ENCODE data around the gene GHR. TPM values are rescaled to one million over a fixed set of nuclear protein-coding genes. Genes with fewer than 3 reads are reported as not detected.

Gene GHR
- polyA plus RNA-seq, 3 donors = not detected

GRCh38 chr5:42555797-42556196 lies 132.6 kb downstream of the GHR start:
- no peaks in the 10 kb centered on the region for H3K4me1 ChIP-seq (ENCODE audit: control insufficient read depth in 1 of 2, insufficient read depth in 2 of 2, low read length in 2 of 2)
- no peak overlapping the region for H3K4me3 Mint-ChIP-seq

DNA sequence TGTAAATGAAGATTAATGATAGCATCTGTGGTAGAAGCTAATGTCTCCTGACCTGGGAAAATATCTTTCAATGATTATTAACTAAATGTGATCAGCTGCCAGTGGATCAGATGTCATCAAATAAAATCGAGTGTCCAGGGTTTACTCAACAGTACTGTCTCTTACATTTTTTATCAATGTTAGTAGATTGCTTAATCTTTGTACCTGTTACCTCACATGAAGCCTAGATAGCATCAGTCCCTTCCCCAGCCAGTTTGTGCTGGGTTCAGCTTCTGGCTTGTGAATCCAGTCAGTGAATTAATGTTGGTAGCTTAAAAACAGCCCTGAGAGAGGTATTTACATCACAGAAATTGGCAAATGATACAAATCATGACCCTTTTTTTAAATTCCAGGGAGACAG lies 134.4 kb downstream of the GHR start:
- H3K79me2 ChIP-seq (ENCODE audit: insufficient read depth, low read length) = no peaks in the 10 kb centered on the region
- Mint-ChIP-seq H3K27me3 (ENCODE audit: low read depth in 3 of 3) (peaks cover 0 to 4% (median 1%) of the 10 kb centered on the region in 3 donors), H3K27ac (no peak overlapping the region), H3K9me3 (no peaks in the 10 kb centered on the region), H3K4me3 (no peak overlapping the region), H3K4me1 (no peaks in the 10 kb centered on the region), H3K36me3 (no peaks in the 10 kb centered on the region)
- no peak overlapping the region for H3K27ac ChIP-seq (ENCODE audit: low read depth in 1 of 2, low read length in 2 of 2)
- DNase-seq = no peak
- H3K9me3 ChIP-seq (replicated peaks in 1 of 2; ENCODE audit: control insufficient read depth in 1 of 2, insufficient read depth in 1 of 2, low read length in 2 of 2) = no peaks in the 10 kb centered on the region
- no peak overlapping the region for H3K9ac ChIP-seq (ENCODE audit: insufficient read depth, low read length, poor library complexity, severe bottlenecking)
- intact Hi-C loops (cut with micrococcal nuclease) = no loop called here
- no CpG with 5 or more reads among the region's 1 CpG for WGBS (ENCODE audit: insufficient coverage)
- H3K4me2 ChIP-seq (replicated peaks; ENCODE audit: extremely low read depth, low read length, poor library complexity, severe bottlenecking) = no peak overlapping the region
- H3K4me1 ChIP-seq (ENCODE audit: control insufficient read depth in 1 of 2, insufficient read depth in 2 of 2, low read length in 2 of 2) = no peaks in the 10 kb centered on the region
- H3K4me3 ChIP-seq (replicated peaks in 1 of 3; ENCODE audit: low read depth in 2 of 3, low read length in 3 of 3) = no peak overlapping the region
- H4K20me1 ChIP-seq (ENCODE audit: insufficient read depth, low read length) = no peaks in the 10 kb centered on the region
- no peaks in the 10 kb centered on the region for H3K36me3 ChIP-seq (replicated peaks in 1 of 2; ENCODE audit: control insufficient read depth in 1 of 2, insufficient read depth in 2 of 2, low read length in 2 of 2)
- no peak overlapping the region for H2AFZ ChIP-seq (ENCODE audit: insufficient read depth, low read depth, low read length, poor library complexity, severe bottlenecking)
- H3K27me3 ChIP-seq (ENCODE audit: control insufficient read depth in 2 of 2, insufficient read depth in 2 of 2, low read length in 2 of 2) = no peaks in the 10 kb centered on the region
- TF ChIP-seq, protein P1, sequence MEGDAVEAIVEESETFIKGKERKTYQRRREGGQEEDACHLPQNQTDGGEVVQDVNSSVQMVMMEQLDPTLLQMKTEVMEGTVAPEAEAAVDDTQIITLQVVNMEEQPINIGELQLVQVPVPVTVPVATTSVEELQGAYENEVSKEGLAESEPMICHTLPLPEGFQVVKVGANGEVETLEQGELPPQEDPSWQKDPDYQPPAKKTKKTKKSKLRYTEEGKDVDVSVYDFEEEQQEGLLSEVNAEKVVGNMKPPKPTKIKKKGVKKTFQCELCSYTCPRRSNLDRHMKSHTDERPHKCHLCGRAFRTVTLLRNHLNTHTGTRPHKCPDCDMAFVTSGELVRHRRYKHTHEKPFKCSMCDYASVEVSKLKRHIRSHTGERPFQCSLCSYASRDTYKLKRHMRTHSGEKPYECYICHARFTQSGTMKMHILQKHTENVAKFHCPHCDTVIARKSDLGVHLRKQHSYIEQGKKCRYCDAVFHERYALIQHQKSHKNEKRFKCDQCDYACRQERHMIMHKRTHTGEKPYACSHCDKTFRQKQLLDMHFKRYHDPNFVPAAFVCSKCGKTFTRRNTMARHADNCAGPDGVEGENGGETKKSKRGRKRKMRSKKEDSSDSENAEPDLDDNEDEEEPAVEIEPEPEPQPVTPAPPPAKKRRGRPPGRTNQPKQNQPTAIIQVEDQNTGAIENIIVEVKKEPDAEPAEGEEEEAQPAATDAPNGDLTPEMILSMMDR (IDR thresholded peaks at IDR 0.05) = no peak

More at GRCh38 chr5:42555797-42556196, 132.6 kb downstream of the GHR start:
- Histone ChIP-seq H3K4me2 (replicated peaks; ENCODE audit: extremely low read depth, low read length, poor library complexity, severe bottlenecking) (no peak overlapping the region), H3K9me3 (replicated peaks in 1 of 2; ENCODE audit: control insufficient read depth in 1 of 2, insufficient read depth in 1 of 2, low read length in 2 of 2) (no peaks in the 10 kb centered on the region), H3K36me3 (replicated peaks in 1 of 2; ENCODE audit: control insufficient read depth in 1 of 2, insufficient read depth in 2 of 2, low read length in 2 of 2) (no peaks in the 10 kb centered on the region), H3K27me3 (ENCODE audit: control insufficient read depth in 2 of 2, insufficient read depth in 2 of 2, low read length in 2 of 2) (no peaks in the 10 kb centered on the region), H4K20me1 (ENCODE audit: insufficient read depth, low read length) (no peaks in the 10 kb centered on the region), H3K4me3 (replicated peaks in 1 of 3; ENCODE audit: low read depth in 2 of 3, low read length in 3 of 3) (no peak overlapping the region), H3K79me2 (ENCODE audit: insufficient read depth, low read length) (no peaks in the 10 kb centered on the region), H3K9ac (ENCODE audit: insufficient read depth, low read length, poor library complexity, severe bottlenecking) (no peak overlapping the region), H2AFZ (ENCODE audit: insufficient read depth, low read depth, low read length, poor library complexity, severe bottlenecking) (no peak overlapping the region), H3K27ac (ENCODE audit: low read depth in 1 of 2, low read length in 2 of 2) (no peak overlapping the region)
- TF ChIP-seq, protein P1 (IDR thresholded peaks at IDR 0.05) = no peak
- no peak for DNase-seq
- Mint-ChIP-seq H3K36me3 (no peaks in the 10 kb centered on the region), H3K4me1 (no peaks in the 10 kb centered on the region), H3K9me3 (peaks cover 0 to 1% (median 0%) of the 10 kb centered on the region in 7 donors), H3K27ac (no peak overlapping the region), H3K27me3 (ENCODE audit: low read depth in 3 of 3) (peaks cover 0 to 3% (median 0%) of the 10 kb centered on the region in 3 donors)
- WGBS (ENCODE audit: insufficient coverage) = 89% methylated on average over 5 of the region's 6 CpGs
- intact Hi-C loops (cut with micrococcal nuclease) = no loop called here
